NCI-H1417 treated with DMSO at 0.1 percent for 48 hours (cell line): ENCODE data around the gene PRM3.

Experiments
- DNase-seq: peaks from one replicate; lab custom pipeline; 2025; lab: John Stamatoyannopoulos, UW

The PRM3 gene

DNA sequence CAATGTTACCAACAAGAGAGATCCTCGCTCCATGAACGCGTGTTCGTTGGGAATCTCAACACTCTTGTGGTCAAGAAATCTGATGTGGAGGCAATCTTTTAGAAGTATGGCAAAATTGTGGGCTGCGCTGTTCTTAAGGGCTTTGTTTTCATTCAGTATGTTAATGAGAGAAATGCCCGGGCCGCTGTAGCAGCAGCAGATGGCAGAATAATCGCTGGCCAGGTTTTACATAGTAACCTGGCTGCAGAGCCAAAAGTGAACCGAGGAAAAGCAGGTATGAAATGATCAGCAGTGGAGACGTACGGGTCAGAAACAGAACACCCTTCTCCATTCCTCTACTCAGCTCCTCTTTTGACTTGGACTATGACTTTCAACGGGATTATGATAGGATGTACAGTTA lies 30.8 kb downstream of the PRM3 start:
- DNase-seq, result no peak

DNA sequence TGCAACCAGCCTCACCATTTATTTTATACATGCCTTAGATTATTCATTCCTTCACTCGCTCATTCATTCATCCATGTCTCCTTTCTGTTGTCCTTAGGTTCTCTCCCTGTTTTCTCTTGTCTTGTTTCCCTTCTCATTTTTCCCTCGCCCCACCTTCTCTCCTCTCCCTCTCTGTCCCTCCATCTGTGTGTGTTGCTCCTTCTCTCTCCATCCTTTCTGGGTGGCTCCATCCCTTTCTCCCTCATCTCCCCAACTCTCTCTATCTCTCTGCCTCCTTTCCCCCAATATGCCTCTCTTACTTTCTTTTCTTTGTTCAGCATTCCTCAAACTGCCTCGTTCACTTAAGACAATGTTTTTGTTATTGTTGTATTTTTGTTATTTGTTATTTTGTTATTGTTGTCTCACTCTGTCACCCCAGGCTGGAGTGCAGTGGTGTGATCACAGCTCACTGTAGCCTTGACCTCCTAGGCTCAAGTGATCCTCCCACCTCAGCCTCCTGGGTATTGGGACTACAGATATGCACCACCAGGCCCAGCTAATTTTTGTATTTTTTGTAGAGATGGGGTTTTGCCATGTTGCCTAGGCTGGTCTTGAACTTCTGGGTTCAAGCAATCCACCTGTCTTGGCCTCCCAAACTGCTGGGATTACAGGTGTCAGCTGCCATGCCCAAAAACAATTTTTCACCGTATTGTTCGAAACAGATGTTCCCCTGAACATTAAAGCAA lies 31.8 kb downstream of the PRM3 start:
- DNase-seq, result no peak

DNA sequence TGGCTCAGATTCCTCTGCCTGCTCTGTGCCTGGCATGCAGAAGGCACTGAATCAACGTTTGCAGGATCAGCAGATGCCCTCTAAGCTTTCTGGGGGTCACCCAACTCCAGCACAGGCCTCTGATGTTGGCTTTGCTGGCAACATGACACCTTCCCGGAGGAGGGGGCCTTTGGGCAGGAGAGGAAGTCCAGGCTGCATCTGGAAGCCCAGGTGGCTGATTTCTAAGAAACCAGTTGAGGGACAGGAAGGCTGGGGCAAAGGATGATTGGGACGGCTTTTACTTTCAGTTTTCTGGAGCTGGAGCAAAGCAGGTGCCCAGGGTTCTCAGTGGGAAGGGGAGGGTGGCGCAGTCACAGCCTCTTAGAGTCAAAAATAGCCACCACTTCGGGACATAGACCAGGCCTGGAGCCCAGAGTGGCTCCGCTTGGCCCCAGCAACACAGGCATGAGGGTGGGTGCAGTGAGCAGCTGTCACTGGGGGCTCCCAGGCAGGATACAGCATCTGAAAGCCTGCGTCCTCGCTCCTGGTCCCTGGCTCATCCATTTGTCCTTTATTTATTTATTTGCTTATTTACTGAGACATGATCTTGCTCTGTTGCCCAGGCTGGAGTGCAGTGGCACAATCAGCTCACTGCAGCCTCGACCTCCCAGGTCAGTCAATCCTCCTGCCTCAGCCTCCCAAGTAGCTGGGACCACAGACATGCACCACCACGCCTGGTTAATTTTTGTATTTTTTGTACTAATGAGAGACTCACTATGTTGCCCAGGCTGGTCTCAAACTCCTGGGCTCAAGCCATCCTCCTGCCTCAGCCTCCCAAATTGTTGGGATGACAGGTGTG lies 32.6 kb downstream of the PRM3 start:
- no peak for DNase-seq

- no peak for DNase-seq
These were observed 33.5 kb downstream of the PRM3 start for GRCh38 chr16:11239644-11240632.

DNA sequence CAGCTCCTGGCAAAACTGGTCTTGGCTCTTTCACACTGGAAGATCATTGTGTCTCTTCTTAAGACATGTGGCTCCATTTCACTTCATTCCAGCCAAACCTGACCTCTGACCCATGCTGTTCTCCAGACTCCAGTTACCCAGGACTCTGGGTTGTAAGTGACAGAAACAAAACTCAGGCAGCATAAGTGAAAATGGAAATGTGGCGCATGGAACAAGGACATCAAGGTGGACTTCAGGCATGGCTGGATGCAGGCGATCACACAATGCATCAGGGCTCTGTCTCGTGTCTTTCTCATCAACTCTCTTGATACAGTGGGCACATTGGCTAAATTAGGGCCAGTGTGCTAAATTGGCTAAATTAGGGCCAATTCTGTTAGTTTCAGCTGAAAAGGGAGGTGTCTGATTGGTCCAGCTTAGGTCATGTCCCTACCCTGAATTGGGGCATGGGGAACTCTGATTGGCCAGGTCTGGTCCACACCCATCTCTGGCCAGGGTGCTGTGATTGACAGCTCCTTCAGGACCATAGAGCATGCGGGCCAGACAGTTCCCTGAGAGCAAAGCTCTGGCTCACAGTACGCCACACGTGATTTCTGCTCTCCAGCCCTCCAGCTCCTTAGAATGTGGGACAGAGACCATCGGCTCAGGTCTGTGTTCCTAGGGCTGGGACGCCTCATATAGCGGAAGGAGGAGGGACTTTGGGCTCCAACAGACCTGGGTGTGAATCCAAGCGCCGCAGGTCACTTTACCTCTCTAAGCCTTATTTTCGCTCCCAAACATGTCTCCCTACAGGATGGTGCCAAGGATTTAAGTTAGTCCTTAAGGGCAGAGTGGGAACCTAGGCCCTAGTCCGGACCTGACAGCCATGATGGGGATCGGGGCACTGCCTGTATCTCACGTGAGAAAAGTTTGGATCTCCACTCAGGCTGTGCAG lies 34.9 kb downstream of the PRM3 start:
- no peak for DNase-seq

DNA sequence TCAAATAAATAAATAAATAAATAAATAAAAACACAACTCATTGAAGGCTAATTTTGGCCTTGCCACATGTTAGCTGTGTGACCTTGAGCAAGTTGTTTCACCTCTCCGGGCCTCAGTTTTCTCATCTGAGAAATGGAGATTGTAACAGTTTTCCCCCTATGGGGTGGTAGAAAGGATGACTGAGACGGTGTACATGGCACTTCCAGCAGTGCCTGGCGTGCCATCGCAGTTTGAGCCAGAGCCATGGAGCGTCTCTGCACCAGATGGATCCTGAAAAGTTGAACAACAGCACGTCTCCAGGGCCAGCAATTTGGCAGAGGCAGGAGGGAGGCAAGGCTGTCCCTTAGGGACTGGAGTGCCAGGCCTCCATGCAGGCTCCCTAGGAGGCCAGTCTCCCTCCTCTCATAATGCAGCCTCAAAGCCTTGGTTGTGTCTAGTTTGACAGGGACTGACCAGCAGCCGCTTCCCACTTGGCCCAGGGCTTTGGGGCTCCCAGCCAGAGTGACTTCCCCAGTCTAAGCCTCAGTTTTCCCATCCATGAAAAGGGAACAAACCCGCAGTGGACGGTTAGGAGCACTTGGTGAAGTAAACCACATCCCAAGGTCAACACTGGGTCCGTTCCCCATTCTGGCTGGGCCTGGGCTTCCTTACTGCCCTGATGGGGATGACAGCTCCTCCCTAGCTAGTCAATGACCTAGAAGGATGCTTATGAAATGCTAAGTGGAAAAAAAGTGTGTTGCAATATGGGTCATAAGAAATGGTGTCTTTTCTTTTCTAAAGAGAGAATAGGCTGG lies 36.8 kb downstream of the PRM3 start:
- DNase-seq, result no peak

- DNase-seq, result no peak
These were observed 37.8 kb downstream of the PRM3 start for GRCh38 chr16:11235703-11235991.

GRCh38 chr16:11234884-11235702 lies 38.3 kb downstream of the PRM3 start:
- DNase-seq, result no peak

- no peak for DNase-seq
These were observed 39.6 kb downstream of the PRM3 start for GRCh38 chr16:11233727-11234376.

- no peak for DNase-seq
These were observed 40.3 kb downstream of the PRM3 start for GRCh38 chr16:11232852-11233726.

DNA sequence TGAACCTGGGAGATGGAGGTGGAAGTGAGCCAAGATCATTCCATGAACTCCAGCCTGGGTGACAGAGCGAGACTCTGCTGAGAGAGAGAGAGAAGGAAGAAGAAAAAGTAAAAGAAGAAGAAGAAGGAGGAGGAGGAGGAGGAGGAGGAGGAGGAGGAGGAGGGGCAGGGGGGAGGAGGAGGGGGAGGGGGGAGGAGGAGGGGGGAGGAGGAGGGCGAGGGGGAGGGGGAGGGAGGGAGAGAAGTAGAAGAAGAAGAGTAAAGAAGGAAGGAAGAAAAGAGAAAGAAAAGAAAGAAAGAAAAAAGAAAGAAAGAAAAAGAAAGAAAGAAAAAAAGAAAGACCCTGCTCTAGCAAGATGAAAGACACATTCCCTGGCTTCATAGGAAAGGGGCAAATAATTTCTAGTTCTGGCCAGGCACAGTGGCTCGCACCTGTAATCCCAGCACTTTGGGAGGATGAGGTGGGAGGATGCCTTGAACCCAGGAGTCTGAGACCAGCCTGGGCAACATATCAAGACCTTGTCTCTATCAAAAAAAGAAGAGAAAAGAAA lies 41.1 kb downstream of the PRM3 start:
- DNase-seq, result no peak

- DNase-seq, result no peak
These were observed 42.0 kb downstream of the PRM3 start for GRCh38 chr16:11231367-11231970.

- no peak for DNase-seq
These were observed 43.5 kb downstream of the PRM3 start for GRCh38 chr16:11229906-11230305.

DNA sequence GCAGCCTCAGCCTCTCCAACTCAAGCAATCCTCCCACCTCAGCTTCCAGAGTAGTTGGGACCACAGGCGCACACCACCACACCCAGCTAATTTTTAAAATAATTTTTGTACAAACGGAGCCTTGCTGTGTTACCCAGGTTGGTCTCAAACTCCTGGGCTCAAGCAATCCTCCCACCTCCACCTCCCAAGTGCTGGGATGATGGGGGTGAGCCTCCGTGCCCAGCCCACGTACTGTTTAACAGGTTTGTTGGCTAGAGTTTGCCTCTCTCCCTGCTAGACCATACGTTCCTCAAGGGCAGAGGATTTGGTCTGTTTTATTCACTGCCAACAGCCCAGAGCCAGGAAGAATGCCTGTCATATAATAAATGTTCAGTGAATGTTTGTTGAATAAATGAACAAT lies 44.0 kb downstream of the PRM3 start:
- DNase-seq, result no peak

GRCh38 chr16:11225677-11226549 lies 47.5 kb downstream of the PRM3 start:
- DNase-seq, result no peak

- DNase-seq, result no peak
These were observed 48.3 kb downstream of the PRM3 start for GRCh38 chr16:11224894-11225676.
